Panc1 (cell line): ENCODE measurements around the gene MCOLN1. TPM values are rescaled to one million over a fixed set of nuclear protein-coding genes. Genes with fewer than 3 reads are reported as not detected.
"Not testable (repeated sequence)": the region's sequence is repeated elsewhere in the genome, so short reads cannot be mapped to it uniquely, and the experiment has no call there.

Source experiments
- ATAC-seq: fragments of 200-7000 bp; cut with Tn5 transposase; 2 replicates; pipeline ENCODE4 v1.9.1; 2020; ENCODE audit warnings: mild to moderate bottlenecking, moderate library complexity
- BruUV-seq: library from RNA; stranded (reverse); fragments of 400-500 nt; replicated peaks from 2 replicates; lab custom pipeline; 2021; lab: Mats Ljungman, UMichigan
- CTCF ChIA-PET: fragments of 300-600 bp; sonication (Branson Sonifier 250); formaldehyde crosslinking; loops from one replicate; lab custom pipeline; 2022; ENCODE audit warnings: antibody characterized with exemption; lab: Charles Lee
- POLR2A ChIA-PET: fragments of 300-600 bp; sonication (Branson Sonifier 250); formaldehyde crosslinking; loops from one replicate; lab custom pipeline; 2022; ENCODE audit warnings: antibody characterized with exemption; lab: Charles Lee
- DNase-seq: peaks from one replicate; pipeline ENCODE4 v3.0.0-alpha.2; 2010; ENCODE audit warnings: low read depth, low spot score
- H3K27ac ChIP-seq: 2 replicates; pipeline ENCODE4 v1.5.1; 2011; ENCODE audit warnings: mild to moderate bottlenecking, low read length, inconsistent platforms
- H3K27me3 ChIP-seq: fragments of 200-500 bp; sonication (Bioruptor generic); 2 replicates; pipeline ENCODE4 v1.6.0; 2014; ENCODE audit warnings: low read length, inconsistent platforms; ENCODE audit not compliant: control insufficient read depth, insufficient read depth
- H3K36me3 ChIP-seq: fragments of 200-500 bp; sonication (Bioruptor generic); 2 replicates; pipeline ENCODE4 v1.5.1; 2014; ENCODE audit warnings: inconsistent platforms, mild to moderate bottlenecking, low read length, moderate library complexity; ENCODE audit not compliant: control insufficient read depth, insufficient read depth
- H3K4me1 ChIP-seq: 2 replicates; pipeline ENCODE4 v1.5.1; 2011; ENCODE audit warnings: inconsistent platforms, mild to moderate bottlenecking, low read length, moderate library complexity; ENCODE audit not compliant: control insufficient read depth, insufficient read depth
- H3K4me3 ChIP-seq, 2 experiments: 2 replicates each; pipeline ENCODE4 v1.5.1; 2011 to 2012; ENCODE audit warnings: low read depth in 2 of 2, low read length in 2 of 2, mild to moderate bottlenecking in 2 of 2, inconsistent platforms in 1 of 2, moderate library complexity in 1 of 2
- H3K9me3 ChIP-seq: fragments of 200-500 bp; sonication (Bioruptor generic); 2 replicates; pipeline ENCODE4 v1.5.1; 2014; ENCODE audit warnings: low read depth, mild to moderate bottlenecking, inconsistent platforms, low read length, moderate library complexity; ENCODE audit not compliant: control insufficient read depth, insufficient read depth
- POLR2AphosphoS5 ChIP-seq: IDR thresholded peaks from 2 replicates; pipeline ENCODE4 v1.6.1; 2012; ENCODE audit warnings: mild to moderate bottlenecking, low read depth, low read length, moderate library complexity
- SIN3A ChIP-seq: IDR thresholded peaks from 2 replicates; pipeline ENCODE4 v1.6.1; 2012; ENCODE audit warnings: low read depth, mild to moderate bottlenecking, low read length, moderate library complexity, borderline replicate concordance; ENCODE audit not compliant: insufficient read depth
- TCF7L2 ChIP-seq: IDR thresholded peaks from 2 replicates; pipeline ENCODE4 v1.6.1; 2011; ENCODE audit warnings: mild to moderate bottlenecking, low read depth, low read length, inconsistent platforms
- in situ Hi-C: cut with HindIII; loops from 2 replicates; pipeline ENCODE4 v1.10.0; 2016; ENCODE audit warnings: low sequenced_read_pairs, low pct_unique_long_range_greater_than_20kb
- intact Hi-C: fragments of 100-400 bp; cut with micrococcal nuclease; formaldehyde crosslinking; loops from one replicate; pipeline ENCODE4 v1.10.0; 2022; ENCODE audit not compliant: unreplicated experiment
- total RNA-seq: library from RNA; stranded (reverse); gene quantifications from one replicate; pipeline ENCODE4 v1.2.1, GENCODE V29; 2021; ENCODE audit not compliant: unreplicated experiment
- TF ChIP-seq, protein P1 (sequence below): fragments of 450-650 bp; IDR thresholded peaks from 2 replicates; pipeline ENCODE4 v1.5.1; 2017; ENCODE audit warnings: mild to moderate bottlenecking
- TF ChIP-seq, protein P2 (sequence below), 2 experiments: IDR thresholded peaks; 2 replicates each; pipeline ENCODE4 v1.6.1; 2011 to 2012; ENCODE audit warnings: low read depth in 2 of 2, control low read depth in 1 of 2, low read length in 1 of 2, mild to moderate bottlenecking in 1 of 2, moderate library complexity in 1 of 2; ENCODE audit not compliant: insufficient read depth in 1 of 2

MCOLN1 gene
- total RNA-seq, 1 experiment from 2014 or later = 28.0 TPM

- POLR2A ChIA-PET = no interaction called here
- in situ Hi-C loops = no loop called here
- no peak for TF ChIP-seq TCF7L2
- TF ChIP-seq, protein P1, sequence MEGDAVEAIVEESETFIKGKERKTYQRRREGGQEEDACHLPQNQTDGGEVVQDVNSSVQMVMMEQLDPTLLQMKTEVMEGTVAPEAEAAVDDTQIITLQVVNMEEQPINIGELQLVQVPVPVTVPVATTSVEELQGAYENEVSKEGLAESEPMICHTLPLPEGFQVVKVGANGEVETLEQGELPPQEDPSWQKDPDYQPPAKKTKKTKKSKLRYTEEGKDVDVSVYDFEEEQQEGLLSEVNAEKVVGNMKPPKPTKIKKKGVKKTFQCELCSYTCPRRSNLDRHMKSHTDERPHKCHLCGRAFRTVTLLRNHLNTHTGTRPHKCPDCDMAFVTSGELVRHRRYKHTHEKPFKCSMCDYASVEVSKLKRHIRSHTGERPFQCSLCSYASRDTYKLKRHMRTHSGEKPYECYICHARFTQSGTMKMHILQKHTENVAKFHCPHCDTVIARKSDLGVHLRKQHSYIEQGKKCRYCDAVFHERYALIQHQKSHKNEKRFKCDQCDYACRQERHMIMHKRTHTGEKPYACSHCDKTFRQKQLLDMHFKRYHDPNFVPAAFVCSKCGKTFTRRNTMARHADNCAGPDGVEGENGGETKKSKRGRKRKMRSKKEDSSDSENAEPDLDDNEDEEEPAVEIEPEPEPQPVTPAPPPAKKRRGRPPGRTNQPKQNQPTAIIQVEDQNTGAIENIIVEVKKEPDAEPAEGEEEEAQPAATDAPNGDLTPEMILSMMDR = no peak
- TF ChIP-seq, protein P2, sequence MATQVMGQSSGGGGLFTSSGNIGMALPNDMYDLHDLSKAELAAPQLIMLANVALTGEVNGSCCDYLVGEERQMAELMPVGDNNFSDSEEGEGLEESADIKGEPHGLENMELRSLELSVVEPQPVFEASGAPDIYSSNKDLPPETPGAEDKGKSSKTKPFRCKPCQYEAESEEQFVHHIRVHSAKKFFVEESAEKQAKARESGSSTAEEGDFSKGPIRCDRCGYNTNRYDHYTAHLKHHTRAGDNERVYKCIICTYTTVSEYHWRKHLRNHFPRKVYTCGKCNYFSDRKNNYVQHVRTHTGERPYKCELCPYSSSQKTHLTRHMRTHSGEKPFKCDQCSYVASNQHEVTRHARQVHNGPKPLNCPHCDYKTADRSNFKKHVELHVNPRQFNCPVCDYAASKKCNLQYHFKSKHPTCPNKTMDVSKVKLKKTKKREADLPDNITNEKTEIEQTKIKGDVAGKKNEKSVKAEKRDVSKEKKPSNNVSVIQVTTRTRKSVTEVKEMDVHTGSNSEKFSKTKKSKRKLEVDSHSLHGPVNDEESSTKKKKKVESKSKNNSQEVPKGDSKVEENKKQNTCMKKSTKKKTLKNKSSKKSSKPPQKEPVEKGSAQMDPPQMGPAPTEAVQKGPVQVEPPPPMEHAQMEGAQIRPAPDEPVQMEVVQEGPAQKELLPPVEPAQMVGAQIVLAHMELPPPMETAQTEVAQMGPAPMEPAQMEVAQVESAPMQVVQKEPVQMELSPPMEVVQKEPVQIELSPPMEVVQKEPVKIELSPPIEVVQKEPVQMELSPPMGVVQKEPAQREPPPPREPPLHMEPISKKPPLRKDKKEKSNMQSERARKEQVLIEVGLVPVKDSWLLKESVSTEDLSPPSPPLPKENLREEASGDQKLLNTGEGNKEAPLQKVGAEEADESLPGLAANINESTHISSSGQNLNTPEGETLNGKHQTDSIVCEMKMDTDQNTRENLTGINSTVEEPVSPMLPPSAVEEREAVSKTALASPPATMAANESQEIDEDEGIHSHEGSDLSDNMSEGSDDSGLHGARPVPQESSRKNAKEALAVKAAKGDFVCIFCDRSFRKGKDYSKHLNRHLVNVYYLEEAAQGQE (IDR thresholded peaks at IDR 0.05; ENCODE audit: insufficient read depth in 1 of 2, low read depth in 2 of 2, low read length in 1 of 2) = no peak
- no peak for TF ChIP-seq POLR2AphosphoS5
- TF ChIP-seq SIN3A = no peak
- ATAC-seq (no peak), DNase-seq (no peak)
- CTCF ChIA-PET = no interaction called here
- Histone ChIP-seq H3K4me1 (no peaks in the 10 kb centered on the region), H3K27ac (no peak overlapping the region), H3K9me3 (no peaks in the 10 kb centered on the region), H3K27me3 (no peaks in the 10 kb centered on the region; the same call in 1 of the 2 replicates), H3K4me3 (no peak overlapping the region), H3K36me3 (no peaks in the 10 kb centered on the region)
- no TSS peak for BruUV-seq
- intact Hi-C loops = no loop called here
Measured at GRCh38 chr19:7575434-7576040, 53.1 kb downstream of the MCOLN1 start.

DNA sequence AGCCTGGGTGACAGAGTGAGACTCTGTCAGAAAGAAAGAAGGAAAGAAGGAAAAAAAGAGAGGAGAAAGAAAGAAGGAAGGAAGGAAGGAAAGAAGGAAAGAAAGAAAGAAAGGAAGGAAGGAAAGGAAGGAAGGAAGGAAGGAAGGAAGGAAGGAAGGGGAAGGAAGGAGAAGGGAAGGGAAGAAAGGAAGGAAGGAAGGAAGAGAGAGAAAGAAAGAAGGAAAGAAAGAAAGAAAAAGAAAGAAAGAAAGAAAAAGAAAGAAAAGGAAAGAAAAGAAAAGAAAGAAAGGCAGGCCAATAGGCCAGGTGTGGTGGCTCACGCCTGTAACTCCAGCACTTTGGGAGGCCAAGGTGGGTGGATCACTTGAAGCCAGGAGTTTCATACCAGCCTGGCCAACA, 55.0 kb downstream of the MCOLN1 start:
- not testable (repeated sequence) for H3K27me3 ChIP-seq, H3K9me3 ChIP-seq
- POLR2A ChIA-PET = interaction anchor here (0.6 kb wide), 1 partner anchor 135 kb away, joined by 6 read pairs; no protein-coding TSS in a partner anchor

DNA sequence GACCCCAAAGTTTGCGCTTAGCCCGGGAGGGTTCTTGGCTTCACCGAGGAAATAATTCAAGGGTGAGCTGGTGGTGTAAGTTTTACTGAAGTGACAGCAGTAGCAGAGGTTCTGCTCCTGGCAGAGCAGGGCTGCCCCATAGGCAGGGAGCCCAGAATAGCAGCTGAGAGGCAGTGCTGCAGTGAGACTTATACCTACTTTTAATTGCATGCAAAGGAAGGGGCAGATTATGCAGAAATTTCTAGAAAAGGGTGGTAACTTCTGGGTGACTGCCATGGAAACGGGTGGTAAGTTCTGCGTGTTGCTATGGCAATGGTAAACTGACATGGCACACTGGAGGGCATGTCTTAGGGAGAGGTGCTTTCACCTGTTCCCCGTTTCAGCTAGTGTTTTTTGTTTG, 55.7 kb downstream of the MCOLN1 start:
- no peak for ATAC-seq
- BruUV-seq = no TSS peak
- H3K4me3 ChIP-seq = no peak overlapping the region
- H3K9me3 ChIP-seq = no peaks in the 10 kb centered on the region
- no peaks in the 10 kb centered on the region; the same call in 1 of the 2 replicates for H3K27me3 ChIP-seq
- CTCF ChIA-PET = no interaction called here
- POLR2A ChIA-PET = interaction anchor here (0.6 kb wide), 1 partner anchor 134 kb away, joined by 6 read pairs; no protein-coding TSS in a partner anchor
- in situ Hi-C loops = no loop called here
- H3K4me1 ChIP-seq = no peaks in the 10 kb centered on the region
- no peaks in the 10 kb centered on the region for H3K36me3 ChIP-seq
- TF ChIP-seq SIN3A (no peak), TCF7L2 (no peak), POLR2AphosphoS5 (no peak)
- TF ChIP-seq, protein P1 = no peak
- TF ChIP-seq, protein P2 (IDR thresholded peaks at IDR 0.05; ENCODE audit: insufficient read depth in 1 of 2, low read depth in 2 of 2, low read length in 1 of 2) = no peak
- intact Hi-C loops = no loop called here
- no peak for DNase-seq
- H3K27ac ChIP-seq = no peak overlapping the region

More for the DNA sequence above, 55.0 kb downstream of the MCOLN1 start:
- H3K4me3 ChIP-seq, DNase-seq, ATAC-seq, H3K36me3 ChIP-seq, H3K4me1 ChIP-seq, intact Hi-C loops, H3K27ac ChIP-seq, in situ Hi-C loops, BruUV-seq: not testable (repeated sequence)
- CTCF ChIA-PET = interaction anchor here (1.3 kb wide), 1 partner anchor 9 kb away, joined by 3 read pairs; no protein-coding TSS in a partner anchor
